Large intestine (tissue), 3 donors: Measurements from ENCODE around the gene TSC1. TPM values are rescaled to one million over a fixed set of nuclear protein-coding genes. Genes with fewer than 3 reads are reported as not detected.
A peak's percentile ranks its signal among the peaks of the same experiment; 100 is the strongest.

Source experiments
- DNase-seq, 2 donors: peaks; one replicate each; pipeline versions ENCODE4 v3.0.0 to v3.0.0-alpha.2; 2013
- H3K27ac ChIP-seq: one replicate; pipeline ENCODE4 v1.5.1; 2013; ENCODE audit warnings: low read length
- H3K27me3 ChIP-seq: 2 replicates; pipeline ENCODE4 v1.6.1; 2013; ENCODE audit warnings: low read length; ENCODE audit not compliant: control insufficient read depth, insufficient read depth
- H3K36me3 ChIP-seq: 2 replicates; pipeline ENCODE4 v1.6.1; 2013; ENCODE audit warnings: low read length; ENCODE audit not compliant: control insufficient read depth, insufficient read depth
- H3K4me1 ChIP-seq: one replicate; pipeline ENCODE4 v1.6.1; 2013; ENCODE audit warnings: low read length; ENCODE audit not compliant: control insufficient read depth, insufficient read depth
- H3K4me3 ChIP-seq: one replicate; pipeline ENCODE4 v1.5.1; 2013; ENCODE audit warnings: low read length
- H3K9me3 ChIP-seq: one replicate; pipeline ENCODE4 v1.6.1; 2013; ENCODE audit warnings: mild to moderate bottlenecking, low read depth, low read length, moderate library complexity; ENCODE audit not compliant: control insufficient read depth
- WGBS: methylation state at CpG from one replicate; pipeline ENCODE4 v1.1.5; 2013; ENCODE audit warnings: low lambda C conversion rate; ENCODE audit not compliant: insufficient coverage; 5-methylcytosine and 5-hydroxymethylcytosine counted together
- polyA plus RNA-seq: library from polyadenylated mRNA; unstranded; fragments of 120-200 nt; gene quantifications from one replicate; pipeline ENCODE4 v1.2.1, GENCODE V29; 2013

TSC1 gene
- polyA plus RNA-seq, 1 donor = 45.6 TPM

DNA sequence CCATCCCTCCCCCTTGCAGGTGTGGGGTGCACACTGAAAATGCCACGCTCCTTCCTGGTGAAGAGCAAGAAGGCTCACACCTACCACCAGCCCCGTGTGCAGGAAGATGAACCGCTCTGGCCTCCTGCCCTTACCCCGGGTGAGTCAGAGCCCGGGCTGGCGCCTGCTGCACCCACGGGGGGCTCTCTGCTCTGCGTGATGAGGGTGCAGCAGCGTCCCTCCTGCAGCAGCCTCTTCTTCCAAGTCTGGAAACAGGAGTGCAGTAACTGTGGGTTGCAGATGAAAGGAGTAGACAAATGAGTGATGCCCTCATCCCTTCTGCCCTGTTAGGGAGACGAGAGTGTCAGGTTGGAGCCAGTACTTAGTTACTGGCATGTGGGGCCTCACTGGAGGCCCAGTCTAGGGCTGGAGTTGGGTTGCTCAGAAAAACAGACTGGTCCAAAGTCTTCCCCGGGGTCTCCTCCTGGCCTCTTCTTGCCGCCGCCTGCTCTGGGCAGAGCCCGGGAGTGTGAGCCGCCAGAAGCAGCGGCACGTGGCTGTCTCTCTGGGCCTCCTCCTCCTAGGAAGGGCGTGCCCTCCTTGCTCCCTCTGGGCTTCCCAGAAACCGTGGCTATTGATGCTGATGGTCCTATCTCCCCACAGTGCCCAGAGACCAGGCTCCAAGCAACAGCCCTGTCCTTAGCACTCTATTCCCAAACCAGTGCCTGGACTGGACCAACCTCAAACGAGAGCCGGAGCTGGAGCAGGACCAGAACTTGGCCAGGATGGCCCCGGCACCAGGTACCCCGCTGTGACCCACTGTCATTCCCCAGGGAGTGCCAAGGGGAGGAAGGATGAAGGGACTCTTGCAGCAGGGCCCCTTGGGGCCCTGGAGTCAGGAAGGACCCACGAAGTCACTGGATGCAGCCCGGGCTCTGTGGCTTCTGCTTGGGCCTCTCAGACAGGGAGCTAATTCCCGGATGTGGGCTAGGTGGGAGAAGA lies 42.5 kb upstream of the TSC1 start:
- H3K9me3 ChIP-seq = peaks cover 3% of the 10 kb centered on the region
- peak overlapping the region; percentile 73 for H3K27ac ChIP-seq
- no peaks in the 10 kb centered on the region for H3K27me3 ChIP-seq
- no peak overlapping the region for H3K4me3 ChIP-seq
- peaks cover 55% of the 10 kb centered on the region for H3K4me1 ChIP-seq
- no peaks in the 10 kb centered on the region for H3K36me3 ChIP-seq
- DNase-seq = peak; percentile 81
- WGBS = no CpG with 5 or more reads among the region's 26 CpGs

DNA sequence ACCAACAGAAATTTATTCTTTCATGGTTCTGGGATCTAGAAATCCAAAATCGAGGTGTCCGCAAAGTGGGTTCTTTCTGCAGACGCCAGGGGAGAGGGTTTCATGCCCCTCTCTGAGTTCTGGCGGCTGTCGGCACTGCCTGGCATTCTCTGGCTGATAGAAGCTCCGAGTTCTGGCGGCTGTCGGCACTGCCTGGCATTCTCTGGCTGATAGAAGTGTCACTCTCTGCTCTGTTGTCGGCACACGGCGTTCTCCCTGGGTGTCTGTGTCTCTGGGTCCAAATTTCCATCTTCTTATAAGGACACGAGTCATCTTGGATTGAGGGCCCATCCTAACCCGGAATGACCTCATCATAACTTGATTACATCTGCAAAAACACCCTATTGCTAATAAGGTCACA lies 41.7 kb upstream of the TSC1 start:
- WGBS = 70% methylated on average over 2 of the region's 13 CpGs
- peak overlapping the region; percentile 73 for H3K27ac ChIP-seq

DNA sequence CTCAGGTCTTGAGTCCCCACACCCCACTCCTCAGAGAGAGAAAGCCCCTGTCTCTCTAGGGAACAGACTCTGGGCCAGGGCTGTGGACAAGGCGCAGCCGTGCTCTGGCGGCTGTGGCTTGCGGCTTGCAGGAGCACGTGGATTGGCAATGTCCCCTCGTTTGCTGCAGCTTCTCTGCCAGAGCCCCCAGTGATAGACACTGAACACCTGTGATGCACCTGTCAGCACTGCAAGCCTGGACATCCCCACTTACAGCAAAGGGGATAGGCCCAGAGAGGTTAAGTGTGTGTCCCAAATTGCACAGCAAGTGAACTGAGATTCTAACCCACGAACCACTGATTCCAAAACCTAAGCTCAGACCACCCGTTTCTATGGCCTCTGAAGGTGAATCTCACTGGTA lies 41.1 kb upstream of the TSC1 start:
- WGBS = no CpG with 5 or more reads among the region's 8 CpGs
- H3K27me3 ChIP-seq = no peaks in the 10 kb centered on the region
- peak overlapping the region; percentile 73 for H3K27ac ChIP-seq
- H3K9me3 ChIP-seq = peaks cover 3% of the 10 kb centered on the region
- H3K4me3 ChIP-seq = no peak overlapping the region
- H3K36me3 ChIP-seq = no peaks in the 10 kb centered on the region
- H3K4me1 ChIP-seq = peaks cover 56% of the 10 kb centered on the region
- DNase-seq = no peak

More for the DNA sequence above, 41.7 kb upstream of the TSC1 start:
- Histone ChIP-seq H3K9me3 (peaks cover 3% of the 10 kb centered on the region), H3K4me3 (no peak overlapping the region), H3K36me3 (no peaks in the 10 kb centered on the region), H3K27me3 (no peaks in the 10 kb centered on the region), H3K4me1 (peaks cover 56% of the 10 kb centered on the region)
- DNase-seq = no peak

DNA sequence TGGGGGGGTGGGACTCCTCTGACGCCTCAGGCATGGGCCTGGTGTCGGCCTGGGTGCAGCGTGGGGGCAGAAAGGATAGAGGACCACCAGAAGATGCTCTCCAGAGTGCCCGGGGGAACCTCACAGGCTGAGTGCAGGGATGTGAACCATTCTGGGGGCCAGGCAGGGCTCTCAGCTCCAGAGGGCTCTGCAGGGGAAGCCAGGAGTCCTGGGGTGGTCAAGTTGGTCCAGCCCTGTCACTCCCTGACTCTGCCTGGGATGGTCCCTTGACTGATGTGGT lies 40.6 kb upstream of the TSC1 start:
- no peaks in the 10 kb centered on the region for H3K36me3 ChIP-seq
- H3K4me1 ChIP-seq = peaks cover 56% of the 10 kb centered on the region
- no peak overlapping the region for H3K27ac ChIP-seq
- no peaks in the 10 kb centered on the region for H3K27me3 ChIP-seq
- no peak for DNase-seq
- WGBS = no CpG with 5 or more reads among the region's 4 CpGs
- H3K9me3 ChIP-seq = peaks cover 3% of the 10 kb centered on the region
- H3K4me3 ChIP-seq = no peak overlapping the region

DNA sequence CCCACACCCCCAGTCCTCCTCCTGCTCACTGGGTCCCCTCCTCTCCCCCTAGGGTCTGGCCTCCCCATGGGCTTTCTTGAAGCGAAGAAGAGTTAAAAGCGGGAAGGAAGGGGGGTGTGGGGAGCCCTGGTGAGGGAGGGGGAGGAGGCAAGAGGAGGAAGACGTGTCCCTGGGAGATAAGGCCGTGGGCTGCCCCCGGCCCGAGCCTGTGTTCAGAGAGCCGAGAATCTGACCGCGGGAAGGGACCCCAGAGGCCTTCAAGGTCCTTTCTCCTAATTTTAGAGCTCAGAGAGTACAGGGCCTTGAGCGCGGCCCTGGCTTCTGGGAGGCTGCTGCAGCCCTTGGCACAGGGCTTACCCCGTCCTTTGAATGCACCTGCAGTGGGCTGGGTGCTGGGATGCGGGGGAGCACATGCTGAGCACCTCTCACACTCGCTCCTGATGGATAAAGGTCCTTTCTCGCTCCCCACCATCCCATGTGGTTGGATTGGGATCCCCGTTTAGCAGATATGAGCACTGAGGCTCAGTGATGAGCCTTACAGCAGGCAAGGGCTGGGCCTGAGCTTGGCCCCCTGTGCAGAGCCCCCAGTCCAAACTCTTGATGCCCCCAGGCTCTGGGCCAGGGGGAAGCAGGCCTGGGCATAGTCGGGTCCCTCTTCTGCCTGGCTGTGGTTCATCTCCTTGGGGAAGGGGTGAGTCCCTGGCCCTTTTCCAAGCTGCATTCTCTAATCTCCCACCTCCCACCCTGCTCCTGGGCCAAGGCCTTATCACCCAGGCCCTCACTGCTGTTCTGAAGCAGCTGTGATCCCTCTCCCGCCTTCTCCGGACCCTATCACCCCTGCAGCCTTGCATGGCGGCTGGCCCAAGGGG lies 40.0 kb upstream of the TSC1 start:
- Histone ChIP-seq H3K27me3 (peaks cover 2% of the 10 kb centered on the region), H3K4me1 (peaks cover 56% of the 10 kb centered on the region)

DNA sequence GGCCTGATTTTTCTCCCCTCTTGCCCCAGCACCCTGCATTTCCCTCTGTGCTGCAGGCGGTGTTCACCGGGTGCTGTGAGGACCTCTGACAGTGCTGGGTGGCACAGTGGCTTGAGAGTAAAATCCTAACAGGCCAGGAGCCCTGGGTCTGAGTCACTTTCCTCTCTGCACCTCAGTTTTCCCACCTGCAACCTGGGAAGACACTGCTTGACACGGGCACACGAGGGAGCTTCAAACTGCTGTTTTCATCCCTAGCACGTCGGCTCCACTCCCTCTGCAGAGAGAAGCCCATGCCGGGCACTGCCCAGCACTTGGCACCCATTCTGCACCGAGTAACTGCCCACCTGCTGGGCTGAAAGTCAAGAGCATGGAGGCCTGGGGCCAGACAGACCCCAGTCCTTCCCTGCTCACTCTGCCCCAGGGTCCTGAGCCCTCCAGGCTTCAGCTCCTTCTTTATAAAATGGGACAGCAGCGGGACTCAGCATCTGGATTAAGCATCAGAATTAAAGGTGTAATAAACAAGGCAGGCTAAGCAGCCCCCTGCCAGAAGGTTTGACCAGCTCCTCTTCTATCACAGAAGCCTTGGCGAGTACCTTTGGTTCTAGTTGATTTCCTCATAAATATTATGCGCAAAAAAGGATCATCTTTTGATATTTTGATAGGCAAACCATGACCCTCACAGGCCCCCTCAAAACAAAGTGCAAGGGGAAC lies 39.2 kb upstream of the TSC1 start:
- Histone ChIP-seq H3K36me3 (no peaks in the 10 kb centered on the region), H3K4me1 (peaks cover 58% of the 10 kb centered on the region), H3K9me3 (no peaks in the 10 kb centered on the region), H3K4me3 (no peak overlapping the region), H3K27me3 (peaks cover 6% of the 10 kb centered on the region), H3K27ac (no peak overlapping the region)
- no CpG with 5 or more reads among the region's 11 CpGs for WGBS
- DNase-seq = no peak

More for the DNA sequence above, 40.0 kb upstream of the TSC1 start:
- Histone ChIP-seq H3K36me3 (no peaks in the 10 kb centered on the region), H3K4me3 (no peak overlapping the region), H3K27ac (no peak overlapping the region), H3K9me3 (peaks cover under 1% of the 10 kb centered on the region)
- no CpG with 5 or more reads among the region's 20 CpGs for WGBS
- DNase-seq = no peak

DNA sequence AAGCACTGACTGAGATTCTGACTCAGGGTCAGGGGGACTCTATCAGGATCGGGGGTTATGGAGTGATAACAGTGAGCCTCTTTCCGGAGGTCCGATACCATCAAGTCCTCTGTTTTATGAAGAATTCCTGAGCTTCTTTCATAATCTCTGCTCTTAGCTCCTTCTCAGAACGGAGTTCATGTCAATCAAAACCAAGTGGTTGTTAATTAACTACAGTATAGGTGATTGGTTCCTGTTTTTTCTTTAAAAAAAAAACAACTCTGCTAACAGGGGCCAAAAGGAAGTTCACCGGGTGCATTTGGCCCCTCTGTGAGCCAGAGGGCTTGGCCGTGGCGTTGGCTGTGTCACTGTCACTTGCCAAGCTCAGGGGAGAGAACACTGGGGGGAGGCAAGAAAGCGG lies 38.0 kb upstream of the TSC1 start:
- no CpG with 5 or more reads among the region's 8 CpGs for WGBS
- no peak overlapping the region for H3K4me3 ChIP-seq
- H3K36me3 ChIP-seq = no peaks in the 10 kb centered on the region
- peak in 1 of 2 donors; percentile 74 for DNase-seq
- peaks cover 56% of the 10 kb centered on the region for H3K4me1 ChIP-seq
- peaks cover 9% of the 10 kb centered on the region for H3K27me3 ChIP-seq
- no peaks in the 10 kb centered on the region for H3K9me3 ChIP-seq
- peak overlapping the region; percentile 82 for H3K27ac ChIP-seq

DNA sequence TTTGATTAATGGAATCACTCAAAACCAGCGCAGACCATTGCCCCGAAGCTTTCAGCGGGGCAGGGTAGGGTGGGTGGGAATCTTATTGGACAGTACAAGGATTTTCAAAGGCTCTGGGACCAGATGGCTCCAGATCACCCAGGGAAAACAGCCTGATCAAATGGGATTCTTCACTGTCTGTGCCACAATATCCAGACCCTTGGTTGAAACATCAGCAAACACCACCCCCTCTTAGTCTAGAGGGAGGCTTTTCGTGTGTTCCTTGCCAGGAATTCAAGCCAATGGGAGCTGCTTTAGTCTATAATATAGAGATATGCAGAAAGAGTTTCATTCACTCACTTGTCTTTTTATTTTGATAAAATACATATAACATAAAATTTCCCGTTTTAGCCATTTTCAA lies 35.7 kb upstream of the TSC1 start:
- no peak for DNase-seq
- Histone ChIP-seq H3K36me3 (no peaks in the 10 kb centered on the region), H3K4me3 (no peak overlapping the region), H3K27ac (no peak overlapping the region), H3K4me1 (peaks cover 44% of the 10 kb centered on the region), H3K9me3 (no peaks in the 10 kb centered on the region), H3K27me3 (peaks cover 9% of the 10 kb centered on the region)
- WGBS = no CpG with 5 or more reads among the region's 5 CpGs

DNA sequence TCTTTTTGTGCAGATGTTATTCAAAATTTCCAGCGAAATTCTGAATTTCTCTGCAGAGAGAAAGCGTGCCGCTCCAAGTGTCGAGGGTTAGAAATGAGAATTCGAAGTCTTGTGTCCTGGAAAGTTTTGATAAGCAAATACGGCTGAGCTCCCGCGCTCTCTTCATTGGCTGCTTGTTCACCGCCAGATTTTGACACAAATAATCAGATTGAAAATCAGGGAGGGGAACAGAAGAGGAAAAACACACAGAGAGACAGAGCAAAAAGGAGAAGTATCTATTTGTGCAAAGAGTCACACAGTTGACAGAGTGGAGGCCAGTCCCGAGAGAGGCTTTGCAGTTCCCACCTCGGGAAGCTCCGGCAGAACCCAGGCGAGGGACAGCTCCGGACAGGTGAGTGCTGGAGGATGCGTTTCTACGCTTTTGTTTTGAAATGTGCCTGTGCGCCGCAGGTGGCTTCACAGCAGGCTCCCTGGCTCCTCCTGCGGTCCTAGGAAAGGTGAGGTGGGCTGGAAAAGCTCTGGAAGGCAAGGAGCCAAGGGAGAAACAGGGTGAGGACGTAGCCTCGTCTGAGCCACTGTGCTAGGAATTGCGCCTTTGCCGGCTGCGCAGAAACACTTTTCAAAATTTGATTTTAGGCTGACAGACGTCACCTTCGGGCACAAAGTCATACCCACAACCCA lies 34.2 kb upstream of the TSC1 start, which contains the start of gene GFI1B:
TSS of gene GFI1B (plus strand) at position 244 of the 681 bp plus-strand sequence. CDS start 7,985 bp downstream, outside the sequence.
- 20% methylated on average over 5 of the region's 26 CpGs for WGBS
- peaks cover 41% of the 10 kb centered on the region for H3K4me1 ChIP-seq
- peak in 1 of 2 donors; percentile 59 for DNase-seq
- peak within 1 kb of the TSS; percentile 8 for H3K4me3 ChIP-seq
- no peaks in the 10 kb centered on the region for H3K9me3 ChIP-seq
- no peaks in the 10 kb centered on the region for H3K36me3 ChIP-seq
- H3K27me3 ChIP-seq = peaks cover 9% of the 10 kb centered on the region
- peak within 1 kb of the TSS; percentile 66 for H3K27ac ChIP-seq
